ENCODE measurements around the gene PIGC.

- TF ChIP-seq POLR2A (IDR thresholded peaks at IDR 0.05; ENCODE audit: low read depth, low read length) = no peak
- no peak for TF ChIP-seq TAF1 (IDR thresholded peaks at IDR 0.05; ENCODE audit: low read depth, low read length)
Observed at GRCh38 chr1:172398193-172398592, 45.7 kb downstream of the PIGC start.
